Measurements from ENCODE around the gene IRAK1.

DNA sequence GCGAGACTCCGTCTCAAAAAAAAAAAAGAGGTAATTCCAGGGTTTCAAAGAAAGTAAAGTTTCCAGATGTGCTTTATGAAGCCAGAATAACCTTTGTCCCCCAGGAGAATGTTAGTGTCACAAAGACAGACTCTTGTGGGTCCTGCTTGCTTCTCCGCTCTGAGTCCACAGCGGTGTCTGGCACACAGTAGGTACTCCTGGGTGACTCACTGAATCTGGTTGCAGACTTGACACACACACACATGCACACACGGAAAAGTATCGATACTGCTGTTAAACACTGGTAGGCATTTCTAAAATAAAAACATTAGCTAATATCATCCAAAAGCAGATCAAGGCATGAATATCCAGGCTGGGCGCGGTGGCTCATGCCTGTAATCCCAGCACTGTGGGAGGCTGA lies 24.2 kb downstream of the IRAK1 start:
- TF ChIP-seq, protein P1, sequence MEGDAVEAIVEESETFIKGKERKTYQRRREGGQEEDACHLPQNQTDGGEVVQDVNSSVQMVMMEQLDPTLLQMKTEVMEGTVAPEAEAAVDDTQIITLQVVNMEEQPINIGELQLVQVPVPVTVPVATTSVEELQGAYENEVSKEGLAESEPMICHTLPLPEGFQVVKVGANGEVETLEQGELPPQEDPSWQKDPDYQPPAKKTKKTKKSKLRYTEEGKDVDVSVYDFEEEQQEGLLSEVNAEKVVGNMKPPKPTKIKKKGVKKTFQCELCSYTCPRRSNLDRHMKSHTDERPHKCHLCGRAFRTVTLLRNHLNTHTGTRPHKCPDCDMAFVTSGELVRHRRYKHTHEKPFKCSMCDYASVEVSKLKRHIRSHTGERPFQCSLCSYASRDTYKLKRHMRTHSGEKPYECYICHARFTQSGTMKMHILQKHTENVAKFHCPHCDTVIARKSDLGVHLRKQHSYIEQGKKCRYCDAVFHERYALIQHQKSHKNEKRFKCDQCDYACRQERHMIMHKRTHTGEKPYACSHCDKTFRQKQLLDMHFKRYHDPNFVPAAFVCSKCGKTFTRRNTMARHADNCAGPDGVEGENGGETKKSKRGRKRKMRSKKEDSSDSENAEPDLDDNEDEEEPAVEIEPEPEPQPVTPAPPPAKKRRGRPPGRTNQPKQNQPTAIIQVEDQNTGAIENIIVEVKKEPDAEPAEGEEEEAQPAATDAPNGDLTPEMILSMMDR (IDR thresholded peaks at IDR 0.05; ENCODE audit: borderline replicate concordance, extremely low read depth, low read length, poor library complexity, severe bottlenecking), result no peak
- TF ChIP-seq EZH2 (IDR thresholded peaks at IDR 0.05; ENCODE audit: borderline replicate concordance, low read depth, low read length, severe bottlenecking), result no peak

All from DND-41 (cell line).